Hematopoietic multipotent progenitor cell treated with erythropoietin and hydrocortisone succinate and interleukin-3 and kit ligand, for 17 days (in vitro differentiated cells): ENCODE measurements around the gene GSDME.

Source experiments
- DNase-seq: peaks from one replicate; pipeline ENCODE4 v3.0.0-alpha.2; 2015; ENCODE audit warnings: low spot score

Gene GSDME

GRCh38 chr7:24722386-24723177, 34.7 kb downstream of the GSDME start:
- no peak for DNase-seq

GRCh38 chr7:24721481-24722001, 35.7 kb downstream of the GSDME start:
- no peak for DNase-seq

DNA sequence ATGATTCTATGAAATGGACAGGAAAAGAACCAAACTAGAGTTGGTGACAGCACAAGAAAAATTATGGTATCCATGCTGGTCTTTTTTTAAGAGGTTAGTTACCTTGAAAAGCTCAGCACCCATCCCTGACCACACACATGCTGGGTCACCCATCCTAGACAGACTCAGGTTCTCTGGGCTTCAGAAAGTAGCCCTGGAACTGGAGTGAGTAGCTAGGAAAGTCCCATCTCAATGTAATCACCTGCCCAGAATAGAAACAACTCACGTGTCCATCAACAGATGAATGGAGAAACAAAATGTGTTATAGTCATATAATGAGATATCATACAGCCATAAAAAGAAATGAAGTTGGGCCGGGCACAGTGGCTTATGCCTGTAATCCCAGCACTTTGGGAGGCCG, 37.0 kb downstream of the GSDME start:
- DNase-seq, result no peak

DNA sequence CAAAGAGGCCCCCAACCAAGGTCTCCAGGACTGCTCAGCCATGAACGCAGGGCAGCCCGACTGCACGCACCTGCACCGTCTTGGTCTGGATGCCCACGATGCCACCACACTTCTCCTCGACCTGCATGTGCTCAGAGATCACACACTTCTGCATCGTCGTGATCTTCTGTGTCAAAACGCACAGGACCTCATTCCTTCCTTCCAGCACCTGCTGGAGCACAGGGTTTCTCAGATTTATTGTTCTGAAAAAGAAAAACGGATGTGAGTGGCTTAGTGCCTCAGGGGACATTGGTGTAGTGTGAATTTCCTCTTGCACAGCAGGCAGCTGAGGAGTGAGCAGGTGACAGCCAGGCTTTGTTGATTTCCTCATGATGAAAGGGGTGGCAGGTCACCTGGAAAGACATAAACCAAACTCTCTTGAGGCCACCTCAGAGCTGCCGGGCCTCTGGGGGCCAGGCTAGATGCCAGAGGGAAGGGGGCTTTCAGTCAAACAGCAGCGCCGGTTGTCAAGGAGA, 38.2 kb downstream of the GSDME start:
- no peak for DNase-seq

- DNase-seq, result no peak
Observed at GRCh38 chr7:24718431-24718831, 38.8 kb downstream of the GSDME start.

DNA sequence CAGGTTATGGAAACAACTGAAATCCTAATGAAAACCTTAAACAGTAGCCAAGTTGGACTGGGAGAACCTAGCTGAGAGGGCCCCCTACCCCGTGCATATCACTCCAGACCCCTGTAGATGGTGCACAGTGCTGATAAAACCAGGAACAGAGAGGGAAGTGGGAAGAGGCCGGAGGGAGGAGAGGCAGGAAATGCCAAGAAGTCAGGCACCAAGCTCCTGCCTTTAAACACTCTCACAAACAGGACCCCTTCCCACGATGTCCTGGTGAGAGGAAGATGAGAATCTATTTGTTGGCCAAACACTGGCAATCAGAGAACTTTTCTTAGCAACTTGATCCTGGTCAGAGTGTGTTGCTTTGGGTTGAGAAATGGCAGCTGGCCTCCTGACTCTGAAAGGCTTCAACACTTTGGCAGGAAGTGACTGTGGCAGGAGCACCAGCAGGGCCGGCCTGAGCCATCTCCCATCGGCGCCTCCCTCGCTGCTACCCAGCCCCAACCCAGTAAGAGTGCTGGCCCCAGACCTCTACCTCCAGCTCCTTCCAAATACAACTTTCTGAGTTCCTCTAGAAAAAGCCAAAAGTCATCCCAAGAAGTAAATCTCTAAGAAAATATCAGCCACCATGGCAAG, 39.5 kb downstream of the GSDME start:
- no peak for DNase-seq

DNA sequence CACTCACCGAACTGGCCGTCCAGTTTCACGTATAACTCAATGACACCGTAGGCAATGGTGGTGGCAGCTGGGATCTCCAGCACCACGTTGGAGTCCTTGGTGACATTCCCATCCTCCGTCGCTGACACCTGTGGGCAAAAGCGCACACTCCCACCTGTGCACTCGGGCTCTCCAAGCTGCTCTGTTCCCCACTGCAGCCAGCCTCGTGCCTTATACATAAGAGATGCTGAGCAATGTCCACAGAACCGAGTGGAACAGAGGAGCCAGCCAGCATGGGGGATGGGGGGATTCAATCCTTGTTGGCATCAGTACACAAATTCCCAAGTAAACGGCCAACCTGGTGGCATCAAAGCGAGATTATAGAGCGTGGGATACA, 40.0 kb downstream of the GSDME start:
- DNase-seq, result no peak

- no peak for DNase-seq
Observed at GRCh38 chr7:24716480-24717246, 40.6 kb downstream of the GSDME start.

DNA sequence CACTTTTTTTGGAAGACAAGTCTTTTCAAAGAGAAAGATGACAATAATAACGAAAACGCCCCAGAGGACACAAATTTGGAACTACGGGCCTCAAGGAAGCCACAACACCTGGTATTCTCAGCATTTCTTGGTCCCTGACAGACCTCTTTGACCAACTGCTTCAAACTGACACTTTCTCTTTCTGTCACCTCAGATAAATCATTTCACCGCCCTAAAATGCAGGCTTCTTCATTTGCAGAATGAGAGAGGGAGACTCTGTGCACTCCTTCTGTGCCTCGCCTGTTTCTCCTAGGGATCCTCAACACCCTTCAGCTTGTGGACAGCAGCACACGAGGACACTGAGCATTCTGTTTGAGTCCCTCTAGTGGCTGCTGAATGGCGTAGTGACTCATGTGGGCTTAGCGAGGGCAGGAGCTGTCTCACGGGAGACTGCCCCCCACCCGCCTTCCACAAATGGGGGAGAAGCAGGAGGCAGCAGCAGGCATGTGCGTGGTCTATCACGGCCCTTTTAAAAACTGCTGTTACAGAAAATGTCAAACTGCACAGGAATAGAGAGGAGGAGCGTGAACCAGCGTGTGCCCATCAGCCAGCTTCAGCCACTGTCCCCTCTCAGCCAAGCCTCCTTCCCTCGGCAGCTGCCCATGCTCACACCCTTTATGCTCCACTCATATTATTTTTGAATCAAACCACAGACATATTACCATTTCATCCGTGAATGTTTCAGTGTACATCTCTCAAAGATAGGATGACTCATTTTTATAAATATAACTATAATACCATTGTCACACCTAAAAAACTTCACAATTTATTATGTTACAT, 41.4 kb downstream of the GSDME start:
- DNase-seq, result no peak

GRCh38 chr7:24715171-24715570, 42.1 kb downstream of the GSDME start:
- no peak for DNase-seq

- DNase-seq, result no peak
Observed at GRCh38 chr7:24714676-24715010, 42.6 kb downstream of the GSDME start.

DNA sequence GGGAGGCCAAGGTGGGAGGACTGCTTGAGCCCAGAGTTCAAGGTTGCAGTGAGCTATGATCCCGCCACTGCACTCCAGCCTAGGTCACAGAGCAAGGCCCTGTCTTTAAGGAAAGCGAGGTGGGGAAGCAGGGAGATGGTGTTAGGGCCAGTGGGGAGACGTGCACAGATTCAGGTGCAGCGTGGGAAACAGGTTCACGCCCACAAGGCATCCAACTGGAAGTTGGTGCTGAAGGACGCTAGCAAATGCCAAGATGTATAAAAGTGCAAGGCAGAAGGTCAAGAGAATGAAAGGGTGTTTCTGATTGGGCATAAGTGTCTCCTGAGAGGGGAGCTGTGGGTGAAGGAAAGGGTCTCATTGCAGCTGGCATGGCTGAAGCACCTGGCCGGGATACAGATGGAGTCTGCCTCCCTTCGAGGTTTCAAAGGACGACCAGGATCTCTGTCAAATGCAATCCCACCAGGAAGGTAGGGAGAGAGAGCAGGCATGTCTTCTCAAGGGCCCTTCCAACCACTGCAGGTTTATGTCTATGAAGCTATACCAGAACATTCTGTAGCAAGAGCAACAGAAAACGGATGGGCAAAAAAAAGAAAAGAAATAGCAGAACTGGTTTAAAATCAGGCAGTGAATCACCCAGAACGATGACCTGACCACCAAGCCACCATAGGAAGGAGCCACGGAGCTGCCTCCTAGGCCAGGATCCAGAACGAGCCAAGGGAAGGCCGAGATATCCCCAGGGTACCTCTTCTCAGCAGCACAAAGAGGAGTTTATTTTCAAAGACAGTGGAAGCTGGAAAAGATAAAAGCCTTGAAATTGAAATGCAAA, 43.2 kb downstream of the GSDME start:
- DNase-seq, result no peak

DNA sequence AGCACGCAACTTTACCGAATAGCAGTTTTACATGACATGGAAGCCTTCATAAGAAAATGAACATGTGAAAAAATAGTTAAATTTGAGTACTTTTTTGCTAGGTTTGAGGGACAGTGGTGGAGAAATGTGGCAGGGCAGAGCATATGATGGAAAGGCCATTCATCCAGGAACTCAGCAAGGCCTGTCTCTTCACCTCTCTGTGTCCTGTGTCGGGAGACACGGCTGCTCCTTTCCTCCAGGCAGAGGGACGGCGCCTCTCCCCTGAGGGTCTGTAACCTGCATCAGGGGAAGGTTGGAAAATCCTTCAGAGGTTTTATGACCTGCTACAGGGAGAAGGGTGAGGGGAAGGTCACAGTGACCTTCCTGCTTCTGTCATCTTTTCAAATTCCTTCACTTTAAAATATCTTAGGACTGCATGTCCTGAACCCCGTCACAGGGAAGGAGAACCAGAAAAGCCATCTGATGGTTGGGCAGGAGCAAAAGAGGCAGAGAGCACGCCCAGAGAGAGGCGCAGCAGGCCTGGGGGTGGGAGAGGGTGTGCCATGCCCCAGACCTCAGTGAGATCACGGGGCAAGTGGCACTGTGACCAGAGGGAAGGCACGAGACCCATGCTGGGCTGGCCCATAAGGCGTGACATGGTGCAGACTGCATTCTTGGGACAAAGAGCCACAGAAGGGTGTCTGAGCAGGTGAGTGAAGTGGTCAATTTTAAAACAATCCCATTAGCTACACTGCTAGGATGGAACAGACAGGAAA, 44.0 kb downstream of the GSDME start:
- no peak for DNase-seq

DNA sequence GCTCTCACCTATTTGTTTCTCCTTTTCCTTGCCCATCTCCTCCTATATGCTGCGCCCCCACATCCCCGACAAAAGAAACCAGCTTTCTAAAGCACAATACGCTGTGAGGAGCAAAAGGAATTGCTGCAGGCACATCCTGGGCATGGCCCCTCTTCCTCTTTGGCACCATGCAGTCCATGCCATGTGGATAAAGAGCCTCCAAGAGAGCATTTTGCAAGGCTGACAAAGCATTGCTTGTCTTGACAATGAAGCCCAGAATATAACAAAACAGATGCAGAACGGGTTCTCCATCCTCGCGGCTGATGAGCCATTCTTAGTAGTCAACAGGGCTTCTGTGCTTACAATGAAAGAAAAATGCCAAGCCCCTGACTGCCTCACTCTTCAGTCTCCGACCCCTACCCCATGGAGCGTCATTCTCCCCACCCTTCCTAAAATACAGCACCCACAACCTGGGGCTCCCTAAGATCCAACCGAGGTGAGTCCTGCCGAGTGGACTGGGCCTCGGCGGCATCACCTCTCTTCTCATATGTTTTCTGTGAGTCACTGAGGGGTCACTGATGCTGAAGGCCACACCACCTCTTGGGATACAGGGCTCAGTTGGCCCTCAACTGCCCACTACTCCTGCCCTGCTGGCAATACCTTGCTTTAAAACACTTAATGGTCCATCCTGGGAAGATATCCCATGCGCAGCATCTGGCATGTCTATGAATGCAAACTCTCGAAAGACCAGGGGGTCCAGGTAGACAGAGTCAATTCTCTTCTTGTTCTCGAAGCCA, 47.5 kb downstream of the GSDME start:
- DNase-seq, result no peak

DNA sequence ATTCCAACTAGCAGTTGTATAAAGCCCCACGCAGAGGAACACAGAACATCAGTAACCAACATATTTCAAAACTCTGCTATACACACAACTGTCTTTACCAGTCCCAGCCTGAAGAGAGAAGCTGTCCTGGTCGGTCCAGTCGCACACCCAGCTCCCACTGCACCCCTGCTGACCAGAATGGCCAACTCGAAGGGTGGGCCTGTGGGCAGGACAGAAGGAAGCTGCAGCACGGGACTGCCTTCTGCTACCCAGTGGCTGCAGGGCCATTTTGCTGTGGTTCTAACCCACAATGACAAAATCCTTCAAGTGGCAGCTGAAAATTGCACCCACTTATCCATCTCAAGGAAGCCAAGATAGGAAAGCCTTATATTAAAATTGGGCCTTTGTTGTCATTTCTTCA, 48.2 kb downstream of the GSDME start:
- DNase-seq, result no peak

- no peak for DNase-seq
Observed at GRCh38 chr7:24707988-24708615, 49.2 kb downstream of the GSDME start.

GRCh38 chr7:24706211-24707170, 50.8 kb downstream of the GSDME start:
- DNase-seq, result no peak

- DNase-seq, result no peak
Observed at GRCh38 chr7:24705461-24705954, 51.8 kb downstream of the GSDME start.
